Progenitor cell of endocrine pancreas (in vitro differentiated cells): ENCODE data around the gene KIF21B. TPM values are rescaled to one million over a fixed set of nuclear protein-coding genes. Genes with fewer than 3 reads are reported as not detected.

Experiments used
- DNase-seq: peaks from one replicate; pipeline ENCODE4 v3.0.0; 2021; ENCODE audit warnings: low spot score; ENCODE audit not compliant: unreplicated experiment
- H3K27ac Mint-ChIP-seq: 2 replicates; pipeline ENCODE4 v1.8.0; 2021; ENCODE audit warnings: mild to moderate bottlenecking, moderate library complexity, mixed read lengths
- H3K27me3 Mint-ChIP-seq: 2 replicates; pipeline ENCODE4 v1.8.0; 2021; ENCODE audit warnings: mixed read lengths
- H3K36me3 Mint-ChIP-seq: 2 replicates; pipeline ENCODE4 v1.8.0; 2022; ENCODE audit warnings: mixed read lengths; ENCODE audit not compliant: insufficient read depth
- H3K4me1 Mint-ChIP-seq: 2 replicates; pipeline ENCODE4 v1.8.0; 2021; ENCODE audit warnings: low read depth, mixed read lengths
- H3K4me3 Mint-ChIP-seq: 2 replicates; pipeline ENCODE4 v1.8.0; 2021; ENCODE audit warnings: low read depth, mild to moderate bottlenecking, moderate library complexity, mixed read lengths
- H3K9me3 Mint-ChIP-seq: 2 replicates; pipeline ENCODE4 v1.8.0; 2021; ENCODE audit warnings: low read depth, mixed read lengths
- total RNA-seq: library from RNA; stranded (reverse); gene quantifications from 2 replicates; pipeline ENCODE4 v1.2.1, GENCODE V29; 2021
- TF ChIP-seq, protein P1 (sequence below): fragments of 200-600 bp; sonication (generic); IDR thresholded peaks from one replicate; pipeline ENCODE4 v1.5.0; 2021; ENCODE audit warnings: antibody characterized with exemption, mild to moderate bottlenecking; ENCODE audit not compliant: unreplicated experiment

KIF21B gene
- total RNA-seq, 1 donor from 2014 or later = 11.4 TPM

DNA sequence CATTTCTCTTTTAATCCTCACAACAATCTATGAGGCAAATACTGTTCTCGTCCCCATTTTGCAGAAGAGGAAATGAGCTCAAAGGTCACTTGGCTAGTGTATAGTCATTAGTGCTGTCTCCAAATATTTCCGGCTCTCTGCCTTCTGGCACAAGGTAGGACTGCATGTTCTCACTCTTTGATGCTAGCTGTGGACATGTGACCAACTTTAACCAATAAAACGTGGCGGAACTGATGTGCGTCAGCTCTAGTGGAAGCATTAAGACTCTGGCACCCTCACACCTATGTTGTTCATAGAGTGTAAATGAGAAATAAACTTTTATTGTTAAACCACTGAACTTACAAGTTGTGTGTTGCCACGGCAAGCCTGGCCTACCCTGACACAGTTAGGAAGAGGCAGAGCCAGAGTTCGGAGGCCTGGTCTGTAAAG is 5.0 kb upstream of the KIF21B start:
- TF ChIP-seq, protein P1, sequence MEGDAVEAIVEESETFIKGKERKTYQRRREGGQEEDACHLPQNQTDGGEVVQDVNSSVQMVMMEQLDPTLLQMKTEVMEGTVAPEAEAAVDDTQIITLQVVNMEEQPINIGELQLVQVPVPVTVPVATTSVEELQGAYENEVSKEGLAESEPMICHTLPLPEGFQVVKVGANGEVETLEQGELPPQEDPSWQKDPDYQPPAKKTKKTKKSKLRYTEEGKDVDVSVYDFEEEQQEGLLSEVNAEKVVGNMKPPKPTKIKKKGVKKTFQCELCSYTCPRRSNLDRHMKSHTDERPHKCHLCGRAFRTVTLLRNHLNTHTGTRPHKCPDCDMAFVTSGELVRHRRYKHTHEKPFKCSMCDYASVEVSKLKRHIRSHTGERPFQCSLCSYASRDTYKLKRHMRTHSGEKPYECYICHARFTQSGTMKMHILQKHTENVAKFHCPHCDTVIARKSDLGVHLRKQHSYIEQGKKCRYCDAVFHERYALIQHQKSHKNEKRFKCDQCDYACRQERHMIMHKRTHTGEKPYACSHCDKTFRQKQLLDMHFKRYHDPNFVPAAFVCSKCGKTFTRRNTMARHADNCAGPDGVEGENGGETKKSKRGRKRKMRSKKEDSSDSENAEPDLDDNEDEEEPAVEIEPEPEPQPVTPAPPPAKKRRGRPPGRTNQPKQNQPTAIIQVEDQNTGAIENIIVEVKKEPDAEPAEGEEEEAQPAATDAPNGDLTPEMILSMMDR = no peak
- Mint-ChIP-seq H3K27me3 (peaks cover 21% of the 10 kb centered on the region), H3K27ac (no peak overlapping the region), H3K4me3 (no peak overlapping the region), H3K36me3 (no peaks in the 10 kb centered on the region), H3K4me1 (peaks cover 3% of the 10 kb centered on the region), H3K9me3 (no peaks in the 10 kb centered on the region)
- no peak for DNase-seq

DNA sequence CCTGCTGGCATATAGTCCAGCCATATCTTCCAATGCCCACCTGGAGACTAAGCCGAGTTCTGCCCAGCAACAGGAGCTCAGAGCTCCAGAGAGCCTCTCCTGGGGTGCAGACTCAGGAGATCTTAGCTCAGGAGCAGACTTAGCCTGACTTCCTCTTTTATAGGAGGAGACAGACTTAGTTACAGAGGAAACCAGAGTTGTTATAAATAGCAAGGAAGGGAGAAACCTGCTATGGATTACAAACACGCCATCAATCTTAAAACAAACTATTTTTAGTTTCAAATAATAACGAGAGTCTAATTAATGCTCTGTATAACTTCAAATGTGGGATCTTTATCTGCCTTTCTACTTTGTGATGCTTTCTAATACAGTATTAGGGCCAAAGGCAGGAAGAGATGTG is 3.3 kb upstream of the KIF21B start:
- Mint-ChIP-seq H3K4me3 (no peak overlapping the region), H3K27me3 (peaks cover 25% of the 10 kb centered on the region), H3K4me1 (peaks cover 12% of the 10 kb centered on the region), H3K27ac (no peak overlapping the region), H3K9me3 (no peaks in the 10 kb centered on the region), H3K36me3 (no peaks in the 10 kb centered on the region)
- TF ChIP-seq, protein P1 = no peak
- no peak for DNase-seq

DNA sequence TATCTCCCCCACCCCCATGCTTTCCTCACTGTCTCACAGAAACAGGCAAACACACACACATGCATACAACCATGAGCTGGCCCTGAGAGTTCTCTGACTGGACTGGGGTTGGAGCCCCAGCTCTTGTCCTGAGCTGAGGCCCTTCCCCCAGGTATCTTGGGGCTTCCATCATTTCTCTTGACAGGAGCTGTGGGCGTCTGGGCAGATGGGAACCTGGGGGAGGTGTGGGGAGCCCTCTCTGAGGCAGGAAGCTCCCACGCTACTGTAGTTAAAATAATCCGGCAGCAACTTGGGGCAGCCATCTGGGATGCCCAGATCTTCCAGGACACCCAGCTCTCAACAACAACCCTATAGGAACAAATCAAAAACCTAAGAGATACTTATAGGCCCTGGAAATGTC is 2.7 kb upstream of the KIF21B start:
- Mint-ChIP-seq H3K4me3 (no peak overlapping the region), H3K9me3 (no peaks in the 10 kb centered on the region), H3K4me1 (peaks cover 14% of the 10 kb centered on the region), H3K27me3 (peaks cover 25% of the 10 kb centered on the region), H3K27ac (no peak overlapping the region), H3K36me3 (no peaks in the 10 kb centered on the region)
- TF ChIP-seq, protein P1 = no peak
- DNase-seq = no peak

DNA sequence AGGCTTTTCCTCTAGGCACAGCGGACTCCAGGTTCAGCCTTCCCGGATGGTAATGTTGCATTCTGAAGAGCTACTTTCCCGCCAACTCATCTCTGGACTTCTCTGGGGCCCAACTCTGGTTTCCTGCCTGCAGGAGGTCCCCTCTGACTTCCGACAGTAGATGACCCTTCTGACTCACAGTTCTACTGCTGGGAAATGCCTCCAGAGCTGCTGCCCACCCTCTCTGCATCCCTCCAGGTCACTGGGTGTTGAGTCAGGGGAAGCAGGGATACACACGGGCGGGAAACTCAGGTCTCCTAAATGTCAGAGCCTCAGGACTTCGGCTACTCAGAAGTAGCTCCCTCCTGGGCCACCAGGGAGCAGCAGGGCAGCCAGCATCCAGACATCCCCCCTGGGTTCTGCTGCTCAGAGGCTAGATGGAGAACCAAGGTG is 2.1 kb upstream of the KIF21B start:
- peaks cover 17% of the 10 kb centered on the region for H3K4me1 Mint-ChIP-seq
- H3K4me3 Mint-ChIP-seq = no peak overlapping the region
- TF ChIP-seq, protein P1 = peak; percentile 44
- H3K36me3 Mint-ChIP-seq = no peaks in the 10 kb centered on the region
- H3K9me3 Mint-ChIP-seq = no peaks in the 10 kb centered on the region
- H3K27me3 Mint-ChIP-seq = peaks cover 21% of the 10 kb centered on the region
- DNase-seq = no peak
- H3K27ac Mint-ChIP-seq = no peak overlapping the region

DNA sequence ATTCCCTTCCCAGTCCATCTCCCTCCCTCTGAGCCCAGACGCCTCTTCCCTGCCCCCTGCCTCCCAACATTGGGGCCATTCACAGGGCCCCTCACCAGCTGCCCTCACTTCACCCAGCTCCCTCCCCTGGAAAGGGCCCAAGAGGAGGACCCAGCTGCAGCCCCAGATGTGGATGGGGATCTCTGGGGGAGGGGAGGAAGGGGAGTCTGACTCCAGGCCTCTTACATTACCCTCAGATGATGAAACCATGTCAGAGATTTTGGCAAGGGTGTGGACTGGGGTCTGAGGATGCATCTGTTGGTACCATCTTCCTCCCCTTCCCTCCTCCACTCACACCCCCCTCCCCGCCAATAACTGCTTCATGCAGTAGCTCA is 1.1 kb upstream of the KIF21B start:
- no peak overlapping the region for H3K27ac Mint-ChIP-seq

More for the DNA sequence above, 1.1 kb upstream of the KIF21B start:
- no peak for DNase-seq
- H3K4me1 Mint-ChIP-seq = peaks cover 18% of the 10 kb centered on the region
- no peaks in the 10 kb centered on the region for H3K36me3 Mint-ChIP-seq
- no peaks in the 10 kb centered on the region for H3K9me3 Mint-ChIP-seq
- H3K4me3 Mint-ChIP-seq = no peak overlapping the region
- H3K27me3 Mint-ChIP-seq = peaks cover 19% of the 10 kb centered on the region
- TF ChIP-seq, protein P1 = no peak
